ENCODE data around the gene TKFC.

Gene TKFC

GRCh38 chr11:61332797-61333549 lies at the start of gene TKFC, which contains the start of gene DDB1:
Gene TKFC, plus strand, starts transcription at chr11:61333228. Its CDS starts 1,501 bp downstream, at chr11:61334729.
Gene DDB1, minus strand, starts transcription at chr11:61333105. Its CDS starts 137 bp downstream, at chr11:61332968.
- DNase-seq, result peak; percentile 72

GRCh38 chr11:61283613-61284012 lies 49.4 kb upstream of the TKFC start:
- DNase-seq, result no peak

- no peak for DNase-seq
Measured at GRCh38 chr11:61287338-61287977, 45.6 kb upstream of the TKFC start.

GRCh38 chr11:61290905-61291690 lies 41.9 kb upstream of the TKFC start:
- DNase-seq, result no peak

GRCh38 chr11:61292356-61292755 lies 40.7 kb upstream of the TKFC start:
- DNase-seq, result no peak

- DNase-seq, result no peak
Measured at GRCh38 chr11:61293867-61294716, 38.9 kb upstream of the TKFC start.

GRCh38 chr11:61294717-61295595 lies 38.1 kb upstream of the TKFC start, which contains the start of gene VWCE:
Gene VWCE, minus strand, starts transcription at chr11:61295316. Its CDS starts 279 bp downstream, at chr11:61295037.
- no peak for DNase-seq

- DNase-seq, result no peak
Measured at GRCh38 chr11:61295596-61295926, 37.5 kb upstream of the TKFC start.

- DNase-seq, result no peak
Measured at GRCh38 chr11:61297341-61297740, 35.7 kb upstream of the TKFC start.

- DNase-seq, result peak; percentile 22
Measured at GRCh38 chr11:61297746-61298145, 35.3 kb upstream of the TKFC start.

GRCh38 chr11:61298663-61299244 lies 34.3 kb upstream of the TKFC start:
- DNase-seq, result no peak

- DNase-seq, result no peak
Measured at GRCh38 chr11:61302550-61302949, 30.5 kb upstream of the TKFC start.

GRCh38 chr11:61303725-61304124 lies 29.3 kb upstream of the TKFC start:
- no peak for DNase-seq

GRCh38 chr11:61305417-61305816 lies 27.6 kb upstream of the TKFC start:
- no peak for DNase-seq

- DNase-seq, result no peak
Measured at GRCh38 chr11:61306221-61306620, 26.8 kb upstream of the TKFC start.

- no peak for DNase-seq
Measured at GRCh38 chr11:61307354-61307753, 25.7 kb upstream of the TKFC start.

GRCh38 chr11:61309141-61309540 lies 23.9 kb upstream of the TKFC start:
- no peak for DNase-seq

- no peak for DNase-seq
Measured at GRCh38 chr11:61309739-61310138, 23.3 kb upstream of the TKFC start.

GRCh38 chr11:61310749-61311148 lies 22.3 kb upstream of the TKFC start:
- no peak for DNase-seq

- DNase-seq, result no peak
Measured at GRCh38 chr11:61315260-61315659, 17.8 kb upstream of the TKFC start.

Data from NCI-H2029 treated with DMSO at 0.1 percent for 48 hours (cell line).